ENCODE results near the gene ZNF76.

ZNF76 gene

DNA sequence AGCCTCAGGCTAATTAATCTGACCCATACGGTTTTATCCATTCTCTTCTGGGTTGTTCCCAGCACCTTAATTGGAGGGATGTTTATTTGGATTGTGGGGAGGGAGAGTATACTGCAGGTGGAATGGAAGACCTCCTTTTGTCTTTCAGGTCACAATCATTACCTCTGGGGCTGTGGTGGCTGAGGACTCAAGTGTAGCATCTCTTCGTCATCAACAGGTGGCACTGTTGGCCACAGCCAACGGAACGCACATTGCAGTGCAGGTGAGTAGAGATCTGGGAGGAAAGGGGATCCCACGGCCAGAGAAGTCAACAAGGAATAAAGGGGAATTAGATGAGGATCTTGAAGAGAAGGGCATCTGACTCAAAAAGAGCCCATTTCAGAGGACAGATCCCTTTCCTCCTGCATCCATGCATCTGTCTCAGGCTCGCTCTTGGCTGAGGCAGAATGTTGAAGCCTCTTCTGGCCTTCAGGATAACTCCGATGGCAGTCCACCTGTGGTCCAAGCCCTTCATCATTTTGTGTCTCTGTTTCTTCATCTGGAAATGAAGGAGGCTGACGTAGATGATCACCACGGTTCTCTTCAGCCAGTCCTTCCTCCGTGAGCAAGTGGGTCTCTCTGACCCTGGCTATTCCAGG lies 34.9 kb downstream of the ZNF76 start:
- DNase-seq, result peak; percentile 72
- H3K36me3 ChIP-seq (ENCODE audit: control insufficient read depth, insufficient read depth, low read length), result no peaks in the 10 kb centered on the region
- no CpG with 5 or more reads among the region's 10 CpGs for WGBS (ENCODE audit: extremely low coverage, insufficient coverage, low lambda C conversion rate)

DNA sequence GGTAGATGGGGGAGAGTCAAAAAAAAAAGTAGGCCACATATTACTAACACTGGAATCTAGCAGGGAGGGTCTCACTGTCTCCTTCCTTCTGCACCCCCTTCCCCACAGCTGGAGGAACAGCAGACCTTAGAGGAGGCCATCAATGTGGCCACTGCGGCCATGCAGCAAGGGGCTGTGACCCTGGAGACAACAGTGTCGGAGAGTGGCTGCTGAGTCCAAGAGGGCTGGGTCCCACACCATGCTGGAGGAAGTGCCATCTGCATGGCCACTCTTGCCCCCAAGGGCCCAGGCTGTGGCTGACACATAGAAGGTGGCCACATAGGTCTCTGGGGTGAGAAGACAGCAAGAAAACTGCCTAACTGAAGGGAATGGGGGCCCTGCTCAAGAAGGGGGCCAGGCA lies 35.5 kb downstream of the ZNF76 start:
- H3K36me3 ChIP-seq (ENCODE audit: control insufficient read depth, insufficient read depth, low read length), result no peaks in the 10 kb centered on the region
- H3K27ac ChIP-seq (ENCODE audit: low read depth, low read length), result no peak overlapping the region

More for the DNA sequence above, 34.9 kb downstream of the ZNF76 start:
- Histone ChIP-seq H3K79me2 (ENCODE audit: control insufficient read depth, insufficient read depth, low read length) (no peaks in the 10 kb centered on the region), H4K8ac (ENCODE audit: low read depth, low read length) (no peak overlapping the region), H3K4me2 (ENCODE audit: low read length) (no peak overlapping the region), H2AK5ac (ENCODE audit: low read length) (no peak overlapping the region), H2BK120ac (ENCODE audit: low read depth, low read length) (no peak overlapping the region), H3K4me1 (ENCODE audit: control insufficient read depth, low read depth, low read length) (peaks cover 4% of the 10 kb centered on the region), H3K23ac (ENCODE audit: low read length) (no peak overlapping the region), H3K56ac (ENCODE audit: low read length) (no peak overlapping the region), H3K27me3 (ENCODE audit: insufficient read depth, low read length, poor library complexity) (no peaks in the 10 kb centered on the region), H3K79me1 (ENCODE audit: low read length) (no peaks in the 10 kb centered on the region), H3K27ac (ENCODE audit: low read depth, low read length) (no peak overlapping the region), H3K4me3 (ENCODE audit: low read length) (no peak overlapping the region), H2BK15ac (replicated peaks; ENCODE audit: low read depth) (no peak overlapping the region), H3K18ac (ENCODE audit: low read length) (no peak overlapping the region), H2BK5ac (ENCODE audit: low read length) (no peak overlapping the region), H3K9ac (ENCODE audit: low read length) (no peak overlapping the region), H3K4ac (ENCODE audit: low read depth, low read length) (no peak overlapping the region), H4K5ac (ENCODE audit: low read length) (no peak overlapping the region)

DNA sequence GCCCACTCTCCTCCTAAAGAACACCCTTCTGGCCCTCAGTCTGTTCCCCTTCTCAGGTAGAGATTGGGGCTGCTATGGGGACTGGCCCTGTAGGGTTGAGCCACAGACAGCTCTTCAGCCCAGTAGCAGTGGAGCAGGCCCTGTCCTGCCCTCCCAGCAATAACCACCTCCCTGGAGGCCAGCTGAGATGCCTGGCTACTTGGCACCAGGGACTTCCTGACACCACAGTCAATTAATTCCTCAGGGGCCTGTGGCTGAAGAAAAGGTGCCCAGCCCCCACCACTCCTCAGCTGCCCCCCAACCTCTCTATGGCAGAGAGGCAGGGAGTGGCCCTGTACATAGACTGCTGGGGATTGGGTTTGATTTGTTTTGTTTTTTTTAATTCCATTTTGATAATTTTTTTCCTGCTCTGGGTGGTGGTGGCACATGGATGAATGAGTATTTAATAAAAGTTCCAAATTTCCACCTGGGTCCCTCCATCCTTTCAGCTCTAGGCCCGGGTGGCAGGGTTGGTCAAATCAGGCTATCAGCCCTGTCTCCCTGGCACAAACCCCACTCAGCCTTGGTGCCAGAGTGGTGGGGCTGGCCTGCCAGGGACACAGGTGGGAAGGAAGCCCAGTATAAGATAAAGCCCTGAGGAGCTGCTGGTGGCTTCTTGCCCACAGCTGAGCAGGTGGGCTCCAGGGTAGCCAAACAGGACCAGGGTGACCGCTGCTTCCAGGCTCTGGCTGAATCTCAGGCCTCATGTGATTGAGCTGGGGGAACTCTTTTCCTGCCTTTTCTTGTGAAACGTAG lies 36.2 kb downstream of the ZNF76 start:
- Histone ChIP-seq H2BK120ac (ENCODE audit: low read depth, low read length) (no peak overlapping the region), H3K79me2 (ENCODE audit: control insufficient read depth, insufficient read depth, low read length) (no peaks in the 10 kb centered on the region), H3K4me2 (ENCODE audit: low read length) (no peak overlapping the region), H3K23ac (ENCODE audit: low read length) (no peak overlapping the region), H4K5ac (ENCODE audit: low read length) (no peak overlapping the region), H3K27me3 (ENCODE audit: insufficient read depth, low read length, poor library complexity) (no peaks in the 10 kb centered on the region), H3K18ac (ENCODE audit: low read length) (no peak overlapping the region), H4K8ac (ENCODE audit: low read depth, low read length) (no peak overlapping the region), H2BK5ac (ENCODE audit: low read length) (no peak overlapping the region), H3K79me1 (ENCODE audit: low read length) (no peaks in the 10 kb centered on the region), H2BK15ac (replicated peaks; ENCODE audit: low read depth) (no peak overlapping the region), H2AK5ac (ENCODE audit: low read length) (no peak overlapping the region), H3K56ac (ENCODE audit: low read length) (no peak overlapping the region), H3K36me3 (ENCODE audit: control insufficient read depth, insufficient read depth, low read length) (no peaks in the 10 kb centered on the region), H3K4ac (ENCODE audit: low read depth, low read length) (no peak overlapping the region), H3K9ac (ENCODE audit: low read length) (no peak overlapping the region), H3K4me3 (ENCODE audit: low read length) (no peak overlapping the region), H3K27ac (ENCODE audit: low read depth, low read length) (no peak overlapping the region), H3K4me1 (ENCODE audit: control insufficient read depth, low read depth, low read length) (peaks cover 5% of the 10 kb centered on the region)
- no CpG with 5 or more reads among the region's 3 CpGs for WGBS (ENCODE audit: extremely low coverage, insufficient coverage, low lambda C conversion rate)
- no peak for DNase-seq

More for the DNA sequence above, 35.5 kb downstream of the ZNF76 start:
- Histone ChIP-seq H3K79me2 (ENCODE audit: control insufficient read depth, insufficient read depth, low read length) (no peaks in the 10 kb centered on the region), H2BK120ac (ENCODE audit: low read depth, low read length) (no peak overlapping the region), H3K4me3 (ENCODE audit: low read length) (no peak overlapping the region), H2AK5ac (ENCODE audit: low read length) (no peak overlapping the region), H3K4me1 (ENCODE audit: control insufficient read depth, low read depth, low read length) (peaks cover 5% of the 10 kb centered on the region), H3K9ac (ENCODE audit: low read length) (no peak overlapping the region), H4K8ac (ENCODE audit: low read depth, low read length) (no peak overlapping the region), H2BK5ac (ENCODE audit: low read length) (no peak overlapping the region), H3K56ac (ENCODE audit: low read length) (no peak overlapping the region), H2BK15ac (replicated peaks; ENCODE audit: low read depth) (no peak overlapping the region), H3K18ac (ENCODE audit: low read length) (no peak overlapping the region), H3K27me3 (ENCODE audit: insufficient read depth, low read length, poor library complexity) (no peaks in the 10 kb centered on the region), H3K4me2 (ENCODE audit: low read length) (no peak overlapping the region), H4K5ac (ENCODE audit: low read length) (no peak overlapping the region), H3K79me1 (ENCODE audit: low read length) (no peaks in the 10 kb centered on the region), H3K23ac (ENCODE audit: low read length) (no peak overlapping the region), H3K4ac (ENCODE audit: low read depth, low read length) (no peak overlapping the region)
- DNase-seq, result no peak
- no CpG with 5 or more reads among the region's 2 CpGs for WGBS (ENCODE audit: extremely low coverage, insufficient coverage, low lambda C conversion rate)

DNA sequence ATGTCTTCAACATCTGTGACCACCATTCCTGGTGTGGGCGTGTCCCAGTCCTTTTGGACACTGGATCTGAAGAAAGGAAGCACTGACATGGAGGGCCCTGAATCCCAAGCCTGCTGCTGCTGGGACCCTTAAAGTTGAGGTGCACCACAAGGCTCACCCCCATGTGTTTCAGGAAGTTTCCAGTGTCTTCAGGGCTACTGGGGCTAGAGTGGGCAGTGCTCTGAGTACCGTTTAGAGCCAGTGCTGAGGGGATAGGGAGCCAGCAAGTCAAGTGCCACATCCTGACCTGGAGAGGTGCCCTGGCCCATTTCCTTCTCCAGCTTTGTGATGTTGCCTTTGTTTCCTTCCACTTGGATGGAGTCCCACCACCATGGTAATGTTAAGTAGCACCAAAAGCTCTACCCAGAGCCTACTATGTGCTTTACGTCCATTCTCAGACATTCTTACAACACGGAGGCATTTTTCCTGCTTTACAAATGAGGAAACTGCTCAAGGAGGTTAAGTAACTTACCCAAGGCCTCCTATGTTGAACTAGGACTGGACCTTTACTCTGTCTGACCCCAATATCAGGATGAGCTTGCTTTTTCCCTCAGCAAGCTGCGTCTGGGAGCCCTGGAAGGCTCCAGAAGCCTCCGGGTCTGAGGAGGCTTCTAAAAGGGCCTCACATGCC lies 37.5 kb downstream of the ZNF76 start:
- H3K18ac ChIP-seq (ENCODE audit: low read length), result no peak overlapping the region
- H2BK120ac ChIP-seq (ENCODE audit: low read depth, low read length), result no peak overlapping the region
- H2BK15ac ChIP-seq (replicated peaks; ENCODE audit: low read depth), result no peak overlapping the region
- H2BK5ac ChIP-seq (ENCODE audit: low read length), result no peak overlapping the region
- no peak overlapping the region for H4K8ac ChIP-seq (ENCODE audit: low read depth, low read length)
- no peak for DNase-seq
- H3K4me1 ChIP-seq (ENCODE audit: control insufficient read depth, low read depth, low read length), result peaks cover 5% of the 10 kb centered on the region
- no peaks in the 10 kb centered on the region for H3K79me1 ChIP-seq (ENCODE audit: low read length)
- WGBS (ENCODE audit: extremely low coverage, insufficient coverage, low lambda C conversion rate), result no CpG with 5 or more reads among the region's 6 CpGs
- peak overlapping the region; percentile 29 for H3K56ac ChIP-seq (ENCODE audit: low read length)
- no peak overlapping the region for H3K23ac ChIP-seq (ENCODE audit: low read length)
- H2AK5ac ChIP-seq (ENCODE audit: low read length), result peak overlapping the region; percentile 5
- H3K4ac ChIP-seq (ENCODE audit: low read depth, low read length), result no peak overlapping the region
- no peak overlapping the region for H3K4me3 ChIP-seq (ENCODE audit: low read length)
- no peak overlapping the region for H4K5ac ChIP-seq (ENCODE audit: low read length)
- H3K27me3 ChIP-seq (ENCODE audit: insufficient read depth, low read length, poor library complexity), result no peaks in the 10 kb centered on the region
- H3K36me3 ChIP-seq (ENCODE audit: control insufficient read depth, insufficient read depth, low read length), result no peaks in the 10 kb centered on the region
- H3K27ac ChIP-seq (ENCODE audit: low read depth, low read length), result no peak overlapping the region
- no peak overlapping the region for H3K4me2 ChIP-seq (ENCODE audit: low read length)
- H3K79me2 ChIP-seq (ENCODE audit: control insufficient read depth, insufficient read depth, low read length), result no peaks in the 10 kb centered on the region
- peak overlapping the region; percentile 28 for H3K9ac ChIP-seq (ENCODE audit: low read length)

DNA sequence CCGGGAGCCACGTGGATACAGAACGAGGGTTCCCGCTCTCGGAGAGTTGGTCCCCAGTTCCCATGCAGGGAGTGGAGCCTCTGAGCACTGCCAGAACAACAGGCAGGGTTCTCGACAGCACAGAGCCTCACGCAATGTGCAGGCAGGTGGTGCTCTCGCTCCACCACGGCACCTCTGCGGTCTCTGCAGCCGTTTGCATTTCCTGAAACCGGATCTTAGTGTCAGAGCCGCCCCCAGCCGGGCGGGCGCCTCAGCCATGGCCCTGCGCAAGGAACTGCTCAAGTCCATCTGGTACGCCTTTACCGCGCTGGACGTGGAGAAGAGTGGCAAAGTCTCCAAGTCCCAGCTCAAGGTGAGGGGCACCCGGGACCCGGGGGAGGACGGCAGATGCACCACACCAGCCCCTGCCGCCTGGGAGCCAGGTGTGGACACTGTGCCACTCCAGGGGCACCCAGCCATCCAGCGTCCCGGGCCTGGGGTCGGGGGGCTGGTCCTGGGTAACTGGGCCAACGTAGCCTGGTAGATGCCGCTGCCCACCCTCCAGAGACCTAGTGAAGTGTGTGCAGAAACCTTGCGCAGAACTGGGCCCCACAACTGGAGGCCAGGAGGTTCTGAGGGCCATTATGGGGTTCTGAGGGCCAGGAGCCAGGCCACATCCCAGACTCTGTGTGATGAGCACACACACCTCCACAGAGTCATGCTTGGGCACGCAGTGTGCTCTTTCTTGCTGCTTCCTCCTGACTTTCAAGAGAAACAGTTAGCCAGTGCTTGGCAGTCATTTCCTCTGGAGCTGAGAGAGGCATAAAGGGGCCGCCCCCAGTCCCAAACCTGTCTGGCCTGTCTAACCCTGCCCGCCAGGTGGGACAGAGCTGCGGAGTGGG lies 38.3 kb downstream of the ZNF76 start, which contains the start of gene DEF6:
Gene DEF6, plus strand, starts transcription at position 218 of the 881 bp plus-strand sequence. Its CDS starts 39 bp downstream, at position 257.
- Histone ChIP-seq H3K23ac (ENCODE audit: low read length) (no peak within 1 kb of the TSS), H4K8ac (ENCODE audit: low read depth, low read length) (no peak within 1 kb of the TSS), H3K56ac (ENCODE audit: low read length) (peak within 1 kb of the TSS; percentile 91), H2BK120ac (ENCODE audit: low read depth, low read length) (no peak within 1 kb of the TSS), H3K4me3 (ENCODE audit: low read length) (no peak within 1 kb of the TSS), H3K36me3 (ENCODE audit: control insufficient read depth, insufficient read depth, low read length) (no peaks in the 10 kb centered on the region), H3K4me2 (ENCODE audit: low read length) (peak within 1 kb of the TSS; percentile 51), H3K27me3 (ENCODE audit: insufficient read depth, low read length, poor library complexity) (no peaks in the 10 kb centered on the region), H2BK15ac (replicated peaks; ENCODE audit: low read depth) (no peak within 1 kb of the TSS), H2BK5ac (ENCODE audit: low read length) (no peak within 1 kb of the TSS), H3K27ac (ENCODE audit: low read depth, low read length) (no peak within 1 kb of the TSS), H3K79me2 (ENCODE audit: control insufficient read depth, insufficient read depth, low read length) (no peaks in the 10 kb centered on the region), H3K4me1 (ENCODE audit: control insufficient read depth, low read depth, low read length) (peaks cover 5% of the 10 kb centered on the region), H3K9ac (ENCODE audit: low read length) (peak within 1 kb of the TSS; percentile 73), H3K79me1 (ENCODE audit: low read length) (no peaks in the 10 kb centered on the region), H3K18ac (ENCODE audit: low read length) (peak within 1 kb of the TSS; percentile 24), H2AK5ac (ENCODE audit: low read length) (peak within 1 kb of the TSS; percentile 5), H3K4ac (ENCODE audit: low read depth, low read length) (no peak within 1 kb of the TSS), H4K5ac (ENCODE audit: low read length) (no peak within 1 kb of the TSS)
- DNase-seq, result peak; percentile 94
- WGBS (ENCODE audit: extremely low coverage, insufficient coverage, low lambda C conversion rate), result no CpG with 5 or more reads among the region's 35 CpGs
